Hepatocyte (in vitro differentiated cells): Measurements from ENCODE around the gene SLC8A2.

Experiments used
- EZH2 ChIP-seq: fragments of 200-600 bp; sonication (generic); IDR thresholded peaks from 2 replicates; pipeline ENCODE4 v1.6.1; 2016; ENCODE audit warnings: antibody characterized with exemption, mild to moderate bottlenecking, borderline replicate concordance
- TF ChIP-seq, protein P1 (sequence below): fragments of 200-600 bp; sonication (generic); IDR thresholded peaks from 2 replicates; pipeline ENCODE4 v1.5.1; 2016; ENCODE audit warnings: antibody characterized with exemption, mild to moderate bottlenecking; ENCODE audit not compliant: poor library complexity

DNA sequence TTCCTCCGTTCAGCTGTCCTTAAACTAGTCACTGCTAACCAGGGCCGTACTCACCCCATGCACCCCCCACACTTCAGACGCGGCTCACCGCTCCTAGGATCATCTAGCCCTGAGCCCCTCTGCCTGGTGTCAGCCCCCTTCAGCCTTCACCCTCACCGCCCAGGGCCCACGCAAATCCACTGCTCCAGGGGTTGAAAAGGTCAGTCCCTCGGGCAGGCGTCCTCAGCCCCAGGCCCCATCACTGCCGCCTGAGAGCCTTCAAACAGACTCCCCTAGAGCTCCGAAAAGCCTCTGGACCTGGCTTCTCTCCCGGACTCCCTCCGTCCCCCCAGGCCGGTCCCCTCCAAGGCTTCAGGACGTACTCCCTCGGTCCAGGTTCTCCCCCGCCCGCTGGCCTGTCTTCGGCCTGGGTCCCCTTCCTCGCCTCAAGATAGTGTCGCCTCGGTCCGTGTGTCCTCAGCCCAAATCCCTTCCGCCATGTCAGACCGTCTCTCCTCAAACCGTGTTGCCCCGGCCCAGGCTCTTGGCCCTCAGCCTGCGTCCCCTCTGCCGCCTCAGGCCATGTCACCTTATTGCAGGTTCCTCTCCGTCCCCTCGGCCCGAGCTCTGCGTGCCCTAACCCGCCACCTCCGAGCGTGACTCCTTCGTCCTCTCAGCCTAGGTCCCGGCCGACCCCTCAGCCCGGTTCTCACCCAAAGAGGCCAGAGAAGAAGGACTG lies 42.6 kb upstream of the SLC8A2 start:
- TF ChIP-seq, protein P1, sequence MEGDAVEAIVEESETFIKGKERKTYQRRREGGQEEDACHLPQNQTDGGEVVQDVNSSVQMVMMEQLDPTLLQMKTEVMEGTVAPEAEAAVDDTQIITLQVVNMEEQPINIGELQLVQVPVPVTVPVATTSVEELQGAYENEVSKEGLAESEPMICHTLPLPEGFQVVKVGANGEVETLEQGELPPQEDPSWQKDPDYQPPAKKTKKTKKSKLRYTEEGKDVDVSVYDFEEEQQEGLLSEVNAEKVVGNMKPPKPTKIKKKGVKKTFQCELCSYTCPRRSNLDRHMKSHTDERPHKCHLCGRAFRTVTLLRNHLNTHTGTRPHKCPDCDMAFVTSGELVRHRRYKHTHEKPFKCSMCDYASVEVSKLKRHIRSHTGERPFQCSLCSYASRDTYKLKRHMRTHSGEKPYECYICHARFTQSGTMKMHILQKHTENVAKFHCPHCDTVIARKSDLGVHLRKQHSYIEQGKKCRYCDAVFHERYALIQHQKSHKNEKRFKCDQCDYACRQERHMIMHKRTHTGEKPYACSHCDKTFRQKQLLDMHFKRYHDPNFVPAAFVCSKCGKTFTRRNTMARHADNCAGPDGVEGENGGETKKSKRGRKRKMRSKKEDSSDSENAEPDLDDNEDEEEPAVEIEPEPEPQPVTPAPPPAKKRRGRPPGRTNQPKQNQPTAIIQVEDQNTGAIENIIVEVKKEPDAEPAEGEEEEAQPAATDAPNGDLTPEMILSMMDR = no peak
- no peak for TF ChIP-seq EZH2
